Ishikawa (cell line): ENCODE results near the gene SCN2A.

Experiments
- CREB1 ChIP-seq: IDR thresholded peaks from 2 replicates; pipeline ENCODE4 v1.6.1; 2012; ENCODE audit warnings: low read depth
- EGR1 ChIP-seq: IDR thresholded peaks from 2 replicates; pipeline ENCODE4 v1.6.1; 2012
- EP300 ChIP-seq: IDR thresholded peaks from 2 replicates; pipeline ENCODE4 v1.6.1; 2012; ENCODE audit warnings: borderline replicate concordance
- RAD21 ChIP-seq: IDR thresholded peaks from 2 replicates; pipeline ENCODE4 v1.6.1; 2012; ENCODE audit warnings: low read depth
- TAF1 ChIP-seq: IDR thresholded peaks from 2 replicates; pipeline ENCODE4 v1.6.1; 2012; ENCODE audit warnings: low read depth, mild to moderate bottlenecking
- TEAD4 ChIP-seq: IDR thresholded peaks from 2 replicates; pipeline ENCODE4 v1.6.1; 2012

DNA sequence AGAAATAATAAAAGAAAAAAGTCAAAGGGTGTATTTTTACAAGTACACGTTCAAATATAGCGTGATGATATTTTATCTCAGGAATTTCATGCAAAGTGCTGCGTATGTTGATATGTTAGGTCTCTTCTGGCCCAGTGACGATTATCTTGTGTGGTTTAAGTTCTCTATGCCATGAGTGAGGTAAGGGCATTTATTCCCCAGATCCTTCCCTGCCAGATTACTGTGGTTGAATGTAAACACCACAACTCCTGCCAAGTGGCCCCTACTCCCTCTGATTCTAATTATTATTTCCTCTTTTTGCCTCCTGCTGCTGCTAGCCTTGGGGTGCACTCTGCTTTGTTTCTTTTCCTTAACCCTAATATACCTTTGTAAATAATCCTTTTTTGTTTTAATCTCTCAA, 12.2 kb downstream of the SCN2A start:
- TF ChIP-seq CREB1 (no peak), EP300 (no peak), RAD21 (no peak), TEAD4 (no peak), TAF1 (no peak), EGR1 (no peak)
